H9 (cell line): ENCODE measurements around the gene DUOX1. TPM values are rescaled to one million over a fixed set of nuclear protein-coding genes. Genes with fewer than 3 reads are reported as not detected.

ENCODE experiments used
- DNase-seq: peaks from one replicate; pipeline ENCODE4 v3.0.0-alpha.2; 2017
- H2AFZ ChIP-seq: one replicate; pipeline ENCODE4 v1.6.1; 2013; ENCODE audit warnings: mild to moderate bottlenecking, low read length, control low read depth, moderate library complexity
- H2AK5ac ChIP-seq: 2 replicates; pipeline ENCODE4 v1.6.1; 2013; ENCODE audit warnings: low read length, control low read depth, mixed read lengths; ENCODE audit not compliant: insufficient read length
- H2BK120ac ChIP-seq: one replicate; pipeline ENCODE4 v1.6.1; 2013; ENCODE audit warnings: low read depth, mild to moderate bottlenecking, low read length, control low read depth, inconsistent platforms; ENCODE audit not compliant: poor library complexity, severe bottlenecking
- H2BK12ac ChIP-seq: 2 replicates; pipeline ENCODE4 v1.6.1; 2013; ENCODE audit warnings: low read length, control low read depth, mixed read lengths, low read depth; ENCODE audit not compliant: insufficient read length
- H2BK15ac ChIP-seq: 2 replicates; pipeline ENCODE4 v1.6.1; 2013; ENCODE audit warnings: low read depth, low read length, control low read depth
- H2BK20ac ChIP-seq: one replicate; pipeline ENCODE4 v1.6.1; 2013; ENCODE audit warnings: low read depth, mild to moderate bottlenecking, low read length, control low read depth, inconsistent platforms; ENCODE audit not compliant: poor library complexity, severe bottlenecking
- H2BK5ac ChIP-seq: 2 replicates; pipeline ENCODE4 v1.6.1; 2013; ENCODE audit warnings: low read length, control low read depth, mixed read lengths; ENCODE audit not compliant: insufficient read length
- H3K14ac ChIP-seq: 2 replicates; pipeline ENCODE4 v1.6.1; 2013; ENCODE audit warnings: low read length, control low read depth; ENCODE audit not compliant: insufficient read depth
- H3K18ac ChIP-seq: 2 replicates; pipeline ENCODE4 v1.6.1; 2013; ENCODE audit warnings: low read depth, mild to moderate bottlenecking, mixed read lengths, low read length, control low read depth; ENCODE audit not compliant: insufficient read length
- H3K23ac ChIP-seq: 2 replicates; pipeline ENCODE4 v1.6.1; 2013; ENCODE audit warnings: low read length, control low read depth, mixed read lengths, low read depth; ENCODE audit not compliant: insufficient read length
- H3K23me2 ChIP-seq: 2 replicates; pipeline ENCODE4 v1.6.1; 2013; ENCODE audit warnings: low read depth, mild to moderate bottlenecking, mixed read lengths, low read length, control low read depth; ENCODE audit not compliant: insufficient read length, poor library complexity, severe bottlenecking
- H3K27ac ChIP-seq: 2 replicates; pipeline ENCODE4 v1.5.1; 2013; ENCODE audit warnings: low read length, control low read depth, mixed read lengths, low read depth; ENCODE audit not compliant: insufficient read length
- H3K27me3 ChIP-seq: 2 replicates; pipeline ENCODE4 v1.6.1; 2013; ENCODE audit warnings: low read length, control low read depth, inconsistent platforms; ENCODE audit not compliant: insufficient read depth
- H3K4ac ChIP-seq: 2 replicates; pipeline ENCODE4 v1.6.1; 2013; ENCODE audit warnings: low read depth, mild to moderate bottlenecking, control low read depth, inconsistent platforms, low read length, moderate library complexity
- H3K4me1 ChIP-seq: 2 replicates; pipeline ENCODE4 v1.6.1; 2013; ENCODE audit warnings: low read length, control low read depth, inconsistent platforms; ENCODE audit not compliant: insufficient read depth
- H3K4me2 ChIP-seq: 2 replicates; pipeline ENCODE4 v1.6.1; 2013; ENCODE audit warnings: low read length, control low read depth, mixed read lengths; ENCODE audit not compliant: insufficient read length, insufficient read depth
- H3K56ac ChIP-seq: 2 replicates; pipeline ENCODE4 v1.6.1; 2013; ENCODE audit warnings: low read depth, mild to moderate bottlenecking, mixed read lengths, low read length, control low read depth; ENCODE audit not compliant: insufficient read length
- H3K79me1 ChIP-seq: 2 replicates; pipeline ENCODE4 v1.6.1; 2013; ENCODE audit warnings: low read depth, mild to moderate bottlenecking, moderate library complexity, low read length, control low read depth, inconsistent platforms; ENCODE audit not compliant: insufficient read depth, poor library complexity, severe bottlenecking
- H3K79me2 ChIP-seq: 2 replicates; pipeline ENCODE4 v1.6.1; 2013; ENCODE audit warnings: low read length, control low read depth, inconsistent platforms; ENCODE audit not compliant: insufficient read depth
- H3K9ac ChIP-seq: 2 replicates; pipeline ENCODE4 v1.6.1; 2013; ENCODE audit warnings: low read length, control low read depth, mixed read lengths; ENCODE audit not compliant: insufficient read length; ENCODE audit errors: extremely low read depth
- H3K9me3 ChIP-seq: one replicate; pipeline ENCODE4 v1.6.1; 2013; ENCODE audit warnings: low read depth, low read length, inconsistent platforms; ENCODE audit not compliant: control insufficient read depth
- H3T11ph ChIP-seq: one replicate; pipeline ENCODE4 v1.6.1; 2013; ENCODE audit warnings: mild to moderate bottlenecking, low read length, control low read depth, inconsistent platforms
- H4K20me1 ChIP-seq: one replicate; pipeline ENCODE4 v1.6.1; 2013; ENCODE audit not compliant: control insufficient read depth, insufficient read length, insufficient read depth
- H4K5ac ChIP-seq: 2 replicates; pipeline ENCODE4 v1.6.1; 2013; ENCODE audit warnings: low read depth, mild to moderate bottlenecking, mixed read lengths, low read length, control low read depth; ENCODE audit not compliant: insufficient read length
- H4K8ac ChIP-seq: replicated peaks from 2 replicates; pipeline ENCODE4 v1.6.1; 2013; ENCODE audit warnings: low read length, control low read depth, mixed read lengths, low read depth; ENCODE audit not compliant: insufficient read length
- H4K91ac ChIP-seq: 2 replicates; pipeline ENCODE4 v1.6.1; 2013; ENCODE audit warnings: low read depth, mild to moderate bottlenecking, moderate library complexity, mixed read lengths, low read length, control low read depth; ENCODE audit not compliant: insufficient read length
- H3K27ac Mint-ChIP-seq, 3 experiments: 2 replicates in 2 of 3; 3 replicates in 1 of 3; pipeline ENCODE4 v1.8.0; 2020 to 2021; ENCODE audit warnings: mixed read lengths in 3 of 3, mild to moderate bottlenecking in 1 of 3, moderate library complexity in 1 of 3
- H3K27me3 Mint-ChIP-seq: 2 replicates; pipeline ENCODE4 v1.8.0; 2021; ENCODE audit warnings: low read depth, mild to moderate bottlenecking, moderate library complexity, mixed read lengths
- H3K36me3 Mint-ChIP-seq, 3 experiments: 2 replicates in 2 of 3; 3 replicates in 1 of 3; pipeline ENCODE4 v1.8.0; 2020 to 2021; ENCODE audit warnings: low read depth in 3 of 3, mixed read lengths in 3 of 3; ENCODE audit not compliant: insufficient read depth in 1 of 3
- H3K4me1 Mint-ChIP-seq, 2 experiments: 2 replicates each; pipeline ENCODE4 v1.8.0; 2020; ENCODE audit warnings: mixed read lengths in 2 of 2
- H3K4me3 Mint-ChIP-seq, 2 experiments: 2 replicates in 1 of 2; 3 replicates in 1 of 2; pipeline ENCODE4 v1.8.0; 2020 to 2021; ENCODE audit warnings: mild to moderate bottlenecking in 2 of 2, mixed read lengths in 2 of 2, moderate library complexity in 1 of 2
- H3K9me3 Mint-ChIP-seq, 2 experiments: 2 replicates in 1 of 2; 3 replicates in 1 of 2; pipeline ENCODE4 v1.8.0; 2020; ENCODE audit warnings: mild to moderate bottlenecking in 2 of 2, mixed read lengths in 2 of 2, moderate library complexity in 1 of 2
- CTCF ChIP-seq: fragments of 200-600 bp; sonication (generic); conservative IDR thresholded peaks from 3 replicates; pipeline ENCODE4 v1.8.0; 2021; ENCODE audit warnings: antibody characterized with exemption, mild to moderate bottlenecking
- WGBS: extraction: QIAGEN DNeasy Blood & Tissue Kit; methylation state at CpG from one replicate; pipeline ENCODE4 v1.1.7; 2013; ENCODE audit warnings: missing lambda C conversion rate, low lambda C conversion rate, mixed read lengths; ENCODE audit not compliant: insufficient read length; ENCODE audit errors: extremely low coverage; 5-methylcytosine and 5-hydroxymethylcytosine counted together
- total RNA-seq: library from RNA; stranded (reverse); gene quantifications from 2 replicates; pipeline ENCODE4 v1.2.1, GENCODE V29; 2021

DUOX1 gene
- total RNA-seq, 1 experiment from 2014 or later: 2.6 TPM

- peak; percentile 92 for TF ChIP-seq CTCF
- Histone ChIP-seq H3K14ac (no peak overlapping the region), H3K9ac (no peak overlapping the region), H2BK5ac (no peak overlapping the region), H2BK15ac (no peak overlapping the region), H3K4me1 (no peaks in the 10 kb centered on the region), H3K56ac (no peak overlapping the region), H3K27ac (no peak overlapping the region), H3K4me2 (no peak overlapping the region), H3T11ph (no peak overlapping the region), H3K79me2 (no peaks in the 10 kb centered on the region), H3K23ac (no peak overlapping the region), H3K27me3 (no peaks in the 10 kb centered on the region), H3K23me2 (peaks cover under 1% of the 10 kb centered on the region), H4K91ac (no peak overlapping the region), H2BK20ac (no peak overlapping the region), H2AK5ac (no peak overlapping the region), H4K8ac (no peak overlapping the region), H2BK120ac (no peak overlapping the region), H4K5ac (no peak overlapping the region), H3K18ac (no peak overlapping the region), H3K4ac (no peak overlapping the region), H3K9me3 (no peaks in the 10 kb centered on the region), H4K20me1 (no peaks in the 10 kb centered on the region), H2BK12ac (no peak overlapping the region), H3K79me1 (no peaks in the 10 kb centered on the region), H2AFZ (no peak overlapping the region)
- peak; percentile 76 for DNase-seq
- H3K27ac Mint-ChIP-seq: no peak overlapping the region
- no CpG with 5 or more reads among the region's 2 CpGs for WGBS
- no peak overlapping the region for H3K4me3 Mint-ChIP-seq
- H3K9me3 Mint-ChIP-seq: peaks cover 0 to 4% of the 10 kb centered on the region in 2 experiments; a peak in 2 of 5 replicates
- H3K36me3 Mint-ChIP-seq: no peaks in the 10 kb centered on the region
- H3K27me3 Mint-ChIP-seq: peaks cover 18% of the 10 kb centered on the region
- peaks cover 7 to 8% of the 10 kb centered on the region in 2 experiments for H3K4me1 Mint-ChIP-seq
These were observed 75.4 kb downstream of the DUOX1 start for GRCh38 chr15:45205192-45205591.
